Panc1 (cell line): Measurements from ENCODE around the gene SMIM24. TPM values are rescaled to one million over a fixed set of nuclear protein-coding genes. Genes with fewer than 3 reads are reported as not detected.

Experiments
- ATAC-seq: fragments of 200-7000 bp; cut with Tn5 transposase; 2 replicates; pipeline ENCODE4 v1.9.1; 2020; ENCODE audit warnings: mild to moderate bottlenecking, moderate library complexity
- BruUV-seq: library from RNA; stranded (reverse); fragments of 400-500 nt; replicated peaks from 2 replicates; lab custom pipeline; 2021; lab: Mats Ljungman, UMichigan
- CTCF ChIA-PET: fragments of 300-600 bp; sonication (Branson Sonifier 250); formaldehyde crosslinking; loops from one replicate; lab custom pipeline; 2022; ENCODE audit warnings: antibody characterized with exemption; lab: Charles Lee
- POLR2A ChIA-PET: fragments of 300-600 bp; sonication (Branson Sonifier 250); formaldehyde crosslinking; loops from one replicate; lab custom pipeline; 2022; ENCODE audit warnings: antibody characterized with exemption; lab: Charles Lee
- DNase-seq: peaks from one replicate; pipeline ENCODE4 v3.0.0-alpha.2; 2010; ENCODE audit warnings: low read depth, low spot score
- H3K27ac ChIP-seq: 2 replicates; pipeline ENCODE4 v1.5.1; 2011; ENCODE audit warnings: mild to moderate bottlenecking, low read length, inconsistent platforms
- H3K27me3 ChIP-seq: fragments of 200-500 bp; sonication (Bioruptor generic); 2 replicates; pipeline ENCODE4 v1.6.0; 2014; ENCODE audit warnings: low read length, inconsistent platforms; ENCODE audit not compliant: control insufficient read depth, insufficient read depth
- H3K36me3 ChIP-seq: fragments of 200-500 bp; sonication (Bioruptor generic); 2 replicates; pipeline ENCODE4 v1.5.1; 2014; ENCODE audit warnings: inconsistent platforms, mild to moderate bottlenecking, low read length, moderate library complexity; ENCODE audit not compliant: control insufficient read depth, insufficient read depth
- H3K4me1 ChIP-seq: 2 replicates; pipeline ENCODE4 v1.5.1; 2011; ENCODE audit warnings: inconsistent platforms, mild to moderate bottlenecking, low read length, moderate library complexity; ENCODE audit not compliant: control insufficient read depth, insufficient read depth
- H3K4me3 ChIP-seq, 2 experiments: 2 replicates each; pipeline ENCODE4 v1.5.1; 2011 to 2012; ENCODE audit warnings: low read depth in 2 of 2, low read length in 2 of 2, mild to moderate bottlenecking in 2 of 2, inconsistent platforms in 1 of 2, moderate library complexity in 1 of 2
- H3K9me3 ChIP-seq: fragments of 200-500 bp; sonication (Bioruptor generic); 2 replicates; pipeline ENCODE4 v1.5.1; 2014; ENCODE audit warnings: low read depth, mild to moderate bottlenecking, inconsistent platforms, low read length, moderate library complexity; ENCODE audit not compliant: control insufficient read depth, insufficient read depth
- CTCF ChIP-seq: fragments of 450-650 bp; IDR thresholded peaks from 2 replicates; pipeline ENCODE4 v1.5.1; 2017; ENCODE audit warnings: mild to moderate bottlenecking
- POLR2AphosphoS5 ChIP-seq: IDR thresholded peaks from 2 replicates; pipeline ENCODE4 v1.6.1; 2012; ENCODE audit warnings: mild to moderate bottlenecking, low read depth, low read length, moderate library complexity
- REST ChIP-seq, 2 experiments: IDR thresholded peaks; 2 replicates each; pipeline ENCODE4 v1.6.1; 2011 to 2012; ENCODE audit warnings: low read depth in 2 of 2, control low read depth in 1 of 2, low read length in 1 of 2, mild to moderate bottlenecking in 1 of 2, moderate library complexity in 1 of 2; ENCODE audit not compliant: insufficient read depth in 1 of 2
- SIN3A ChIP-seq: IDR thresholded peaks from 2 replicates; pipeline ENCODE4 v1.6.1; 2012; ENCODE audit warnings: low read depth, mild to moderate bottlenecking, low read length, moderate library complexity, borderline replicate concordance; ENCODE audit not compliant: insufficient read depth
- TCF7L2 ChIP-seq: IDR thresholded peaks from 2 replicates; pipeline ENCODE4 v1.6.1; 2011; ENCODE audit warnings: mild to moderate bottlenecking, low read depth, low read length, inconsistent platforms
- in situ Hi-C: cut with HindIII; loops from 2 replicates; pipeline ENCODE4 v1.10.0; 2016; ENCODE audit warnings: low sequenced_read_pairs, low pct_unique_long_range_greater_than_20kb
- intact Hi-C: fragments of 100-400 bp; cut with micrococcal nuclease; formaldehyde crosslinking; loops from one replicate; pipeline ENCODE4 v1.10.0; 2022; ENCODE audit not compliant: unreplicated experiment
- total RNA-seq: library from RNA; stranded (reverse); gene quantifications from one replicate; pipeline ENCODE4 v1.2.1, GENCODE V29; 2021; ENCODE audit not compliant: unreplicated experiment

Gene SMIM24
- total RNA-seq, 1 experiment from 2014 or later = 0.28 TPM

- CTCF ChIA-PET = no interaction called here
- TF ChIP-seq POLR2AphosphoS5 (no peak), SIN3A (no peak), CTCF (no peak), TCF7L2 (no peak), REST (IDR thresholded peaks at IDR 0.05; ENCODE audit: insufficient read depth in 1 of 2, low read depth in 2 of 2, low read length in 1 of 2) (no peak)
- no peak for DNase-seq
- ATAC-seq = no peak
- intact Hi-C loops (no loop called here), in situ Hi-C loops (no loop called here)
- BruUV-seq = no TSS peak
- Histone ChIP-seq H3K36me3 (peaks cover 1% of the 10 kb centered on the region), H3K27me3 (no peaks in the 10 kb centered on the region), H3K4me1 (no peaks in the 10 kb centered on the region; the same call in none of the 2 replicates), H3K9me3 (no peaks in the 10 kb centered on the region), H3K27ac (no peak overlapping the region), H3K4me3 (no peak overlapping the region)
- POLR2A ChIA-PET = no interaction called here
Measured at GRCh38 chr19:3511506-3512251, 31.4 kb upstream of the SMIM24 start.

DNA sequence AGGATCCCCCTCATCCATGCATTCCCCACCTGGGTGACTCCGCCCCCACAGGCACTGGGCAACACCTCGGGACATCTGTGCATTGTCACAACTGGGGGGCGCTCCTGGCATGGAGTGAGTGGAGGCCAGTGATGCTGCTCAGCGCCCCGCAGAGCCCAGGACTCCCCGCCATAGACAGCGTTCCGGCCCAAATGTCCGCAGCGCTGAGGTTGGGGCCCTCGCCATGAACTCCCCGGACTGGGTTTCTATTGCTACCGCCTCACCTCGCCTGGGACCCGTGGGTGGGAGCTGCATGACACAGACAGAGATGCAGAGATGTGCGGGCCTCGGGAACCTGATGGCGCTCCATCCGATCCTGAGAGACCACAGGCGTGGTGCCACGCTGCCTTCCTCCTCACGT lies 30.4 kb upstream of the SMIM24 start:
- Histone ChIP-seq H3K4me3 (no peak overlapping the region), H3K9me3 (no peaks in the 10 kb centered on the region), H3K27ac (no peak overlapping the region), H3K36me3 (peaks cover 3% of the 10 kb centered on the region), H3K4me1 (no peaks in the 10 kb centered on the region; the same call in none of the 2 replicates), H3K27me3 (no peaks in the 10 kb centered on the region)
- ATAC-seq = no peak
- intact Hi-C loops (no loop called here), in situ Hi-C loops (no loop called here)
- CTCF ChIA-PET = no interaction called here
- no TSS peak for BruUV-seq
- POLR2A ChIA-PET = no interaction called here
- DNase-seq = no peak
- TF ChIP-seq POLR2AphosphoS5 (no peak), CTCF (no peak), REST (IDR thresholded peaks at IDR 0.05; ENCODE audit: insufficient read depth in 1 of 2, low read depth in 2 of 2, low read length in 1 of 2) (no peak)
